HCT116 (cell line): ENCODE measurements around the gene ESF1.
A peak's percentile ranks its signal among the peaks of the same experiment; 100 is the strongest.

ENCODE experiments used
- CTCF ChIP-seq, 3 experiments: fragments of 200-600 bp in 1 of 3; sonication (generic) in 1 of 3; IDR thresholded peaks in 2 of 3; conservative IDR thresholded peaks in 1 of 3; 2 replicates each; pipeline ENCODE4 v1.5.1; 2012 to 2017; ENCODE audit warnings: low read depth in 2 of 3, low read length in 2 of 3, antibody characterized with exemption in 1 of 3, borderline replicate concordance in 1 of 3, control low read depth in 1 of 3, mild to moderate bottlenecking in 1 of 3, mixed read lengths in 1 of 3, mixed run types in 1 of 3, moderate library complexity in 1 of 3; ENCODE audit not compliant: insufficient read depth in 1 of 3
- EZH2 ChIP-seq: fragments of 200-600 bp; sonication (generic); IDR thresholded peaks from 2 replicates; pipeline ENCODE4 v1.6.1; 2017; ENCODE audit warnings: antibody characterized with exemption, mixed run types
- EZH2phosphoT487 ChIP-seq: fragments of 200-600 bp; IDR thresholded peaks from 2 replicates; pipeline ENCODE4 v1.6.1; 2018; ENCODE audit warnings: antibody characterized with exemption, borderline replicate concordance
- JUND ChIP-seq: IDR thresholded peaks from 2 replicates; pipeline ENCODE4 v1.6.1; 2012
- MAX ChIP-seq: IDR thresholded peaks from 2 replicates; pipeline ENCODE4 v1.6.1; 2012
- POLR2A ChIP-seq: IDR thresholded peaks from 2 replicates; pipeline ENCODE4 v1.7.0; 2011; ENCODE audit warnings: borderline replicate concordance; ENCODE audit not compliant: insufficient read depth, insufficient read length; ENCODE audit errors: extremely low read depth
- POLR2AphosphoS5 ChIP-seq: IDR thresholded peaks from 2 replicates; pipeline ENCODE4 v1.6.1; 2011; ENCODE audit warnings: mild to moderate bottlenecking, low read depth, low read length, moderate library complexity
- RAD21 ChIP-seq: IDR thresholded peaks from 2 replicates; pipeline ENCODE4 v1.6.1; 2012; ENCODE audit warnings: low read depth, mild to moderate bottlenecking
- SRF ChIP-seq: IDR thresholded peaks from 2 replicates; pipeline ENCODE4 v1.6.1; 2012; ENCODE audit warnings: low read depth
- ZBTB33 ChIP-seq: IDR thresholded peaks from 2 replicates; pipeline ENCODE4 v1.6.1; 2011; ENCODE audit warnings: mild to moderate bottlenecking, low read length, moderate library complexity; ENCODE audit not compliant: insufficient replicate concordance; ENCODE audit errors: extremely low read depth

- TF ChIP-seq CTCF (IDR thresholded peaks at IDR 0.05 in 2 of 3, conservative IDR thresholded peaks at IDR 0.05 in 1 of 3; ENCODE audit: borderline replicate concordance in 1 of 3, insufficient read depth in 1 of 3, low read depth in 2 of 3, low read length in 2 of 3) (no peak), POLR2AphosphoS5 (peak; percentile 85; the same call in 1 of the 2 replicates), ZBTB33 (peak; percentile 92), POLR2A (peak; percentile 72), EZH2 (no peak), SRF (no peak), RAD21 (no peak), MAX (peak; percentile 99), EZH2phosphoT487 (no peak), JUND (no peak)
Observed at GRCh38 chr20:13784893-13785715, at the start of gene ESF1, which contains the start of gene NDUFAF5.
